Transverse colon (tissue), 3 donors: ENCODE data around the gene ATP8B4.

Experiments
- CTCF ChIP-seq, 5 experiments: fragments of 200-600 bp in 3 of 5; fragments of 450-650 bp in 2 of 5; sonication (generic) in 3 of 5; IDR thresholded peaks; 1 replicate in 2 of 5; 2 replicates in 3 of 5; pipeline ENCODE4 v1.5.1; 2016 to 2017; ENCODE audit warnings: antibody characterized with exemption in 5 of 5, inconsistent platforms in 3 of 5, mild to moderate bottlenecking in 2 of 5, moderate library complexity in 1 of 5
- EP300 ChIP-seq: sonication (generic); formaldehyde crosslinking; IDR thresholded peaks from one replicate; pipeline ENCODE4 v1.6.1; 2017; ENCODE audit warnings: antibody characterized with exemption, low read depth

- no peak for TF ChIP-seq CTCF (IDR thresholded peaks at IDR 0.05)
- TF ChIP-seq EP300 = no peak
Measured at GRCh38 chr15:50065279-50065678, 53.8 kb downstream of the ATP8B4 start.
